ENCODE data around the gene INTS11. TPM values are rescaled to one million over a fixed set of nuclear protein-coding genes. Genes with fewer than 3 reads are reported as not detected.

Gene INTS11
- polyA plus RNA-seq, 4 donors: 93.1 to 177 (median 108) TPM

GRCh38 chr1:1358433-1359271 lies 34.2 kb upstream of the INTS11 start, which contains the start of gene MXRA8:
Gene MXRA8 (minus strand): TSS chr1:1358555. CDS start chr1:1358504, 51 bp downstream.
- DNase-seq (ENCODE audit: low read depth in 4 of 4, low spot score in 3 of 4): peak in 1 of 4 donors; percentile 63

- no peak for DNase-seq (ENCODE audit: low read depth in 4 of 4, low spot score in 3 of 4)
Measured at GRCh38 chr1:1357871-1358432, 33.5 kb upstream of the INTS11 start.

GRCh38 chr1:1356796-1357401 lies 32.4 kb upstream of the INTS11 start:
- DNase-seq (ENCODE audit: low read depth in 4 of 4, low spot score in 3 of 4): no peak

DNA sequence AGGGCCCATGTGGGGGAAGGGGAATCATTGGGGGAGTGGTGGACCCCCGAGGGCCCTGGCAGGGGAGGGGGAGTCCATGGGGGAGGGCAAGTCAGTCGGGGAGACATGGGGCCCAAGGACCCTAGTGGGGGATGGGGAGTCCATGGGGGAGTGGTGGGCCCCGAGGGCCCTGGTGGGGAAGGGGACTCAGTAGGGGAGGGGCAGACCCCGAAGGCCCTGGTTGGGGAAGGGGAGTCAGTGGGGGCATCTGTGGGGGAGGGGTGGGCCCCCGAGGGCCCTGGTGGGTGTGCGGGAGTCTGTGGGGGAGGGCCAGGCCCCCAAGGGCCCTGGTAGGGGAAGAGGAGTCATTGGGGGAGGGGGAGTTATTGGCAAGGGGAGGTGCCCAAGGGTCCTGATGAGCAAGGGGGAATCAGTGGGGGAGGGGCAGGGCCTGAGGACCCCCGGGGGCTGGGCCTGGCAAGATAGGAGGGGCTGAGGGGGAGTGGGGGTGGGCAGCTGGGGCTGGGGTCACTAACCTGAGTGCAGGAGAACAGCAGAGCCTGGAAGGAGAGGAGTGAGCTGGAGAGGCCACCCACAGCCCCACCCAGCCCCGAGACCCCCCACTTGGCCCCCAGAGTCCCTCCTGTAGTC lies 31.8 kb upstream of the INTS11 start:
- DNase-seq (ENCODE audit: low read depth in 4 of 4, low spot score in 3 of 4): no peak

DNA sequence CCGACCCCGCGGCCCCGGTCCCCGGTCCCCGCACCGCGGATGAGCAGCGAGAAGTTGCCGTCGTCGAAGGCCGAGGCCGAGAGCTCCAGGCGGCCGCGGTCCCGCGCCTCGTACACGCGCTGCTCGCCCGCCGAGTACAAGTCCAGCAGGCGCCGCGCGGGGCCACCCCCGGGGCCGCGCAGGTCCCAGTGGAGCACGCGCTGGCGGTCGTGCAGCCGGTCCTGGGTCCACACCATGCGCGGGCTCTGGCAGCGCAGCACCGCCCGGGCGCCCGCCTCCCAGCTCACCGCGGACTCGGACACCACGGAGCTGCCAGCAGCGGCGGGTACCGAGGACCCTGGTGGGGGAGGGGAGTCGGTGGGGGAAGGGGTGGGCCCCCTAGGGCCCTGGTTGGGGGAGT lies 31.0 kb upstream of the INTS11 start:
- no peak for DNase-seq (ENCODE audit: low read depth in 4 of 4, low spot score in 3 of 4)

DNA sequence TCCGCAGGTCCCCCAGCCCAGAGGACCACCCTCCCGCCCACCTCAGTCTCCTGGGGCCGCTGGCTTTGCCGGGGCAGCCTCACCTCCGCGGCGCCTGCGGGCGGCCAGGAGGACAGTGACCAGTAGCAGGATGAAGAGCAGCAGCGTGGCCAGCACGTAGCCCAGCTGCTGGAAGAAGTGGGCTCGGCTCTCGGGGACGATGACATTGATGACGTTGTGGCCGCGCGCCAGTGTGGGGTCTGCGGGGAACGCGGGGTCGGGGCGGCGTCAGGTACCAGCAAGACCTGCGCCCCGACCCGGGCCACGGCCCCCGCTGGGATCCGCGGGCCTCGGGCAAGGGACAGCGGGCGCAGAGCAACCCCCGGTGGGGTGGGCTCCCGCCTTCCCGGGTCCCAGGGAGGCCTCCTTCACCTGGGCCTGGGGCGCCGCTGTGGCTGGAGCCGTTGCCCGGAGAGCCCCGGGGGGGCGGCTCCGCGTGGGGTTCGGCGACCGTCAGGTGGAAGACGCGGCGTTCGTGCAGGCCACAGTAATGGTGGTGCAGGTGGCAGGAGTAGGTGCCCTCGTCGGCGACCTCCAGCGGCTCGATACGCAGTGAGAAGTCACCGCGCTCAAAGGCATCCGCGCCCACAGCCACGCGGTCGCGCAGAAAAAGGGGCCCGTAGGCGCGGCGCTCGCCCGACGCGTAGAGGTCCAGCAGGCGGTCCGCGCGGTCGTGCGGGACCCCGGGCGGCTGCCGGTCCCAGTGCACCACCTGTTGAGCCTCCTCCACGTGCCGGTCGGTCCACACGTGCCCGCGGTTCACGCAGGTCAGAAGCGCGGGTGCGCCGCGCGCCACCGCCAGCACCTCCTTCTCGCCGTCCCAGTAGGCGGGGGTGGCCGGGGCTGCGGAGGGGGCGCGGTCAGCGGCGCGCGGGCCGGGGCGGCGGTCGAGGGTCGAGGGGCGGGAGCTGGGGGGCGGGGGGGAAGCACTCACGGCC lies 30.1 kb upstream of the INTS11 start:
- no peak for DNase-seq (ENCODE audit: low read depth in 4 of 4, low spot score in 3 of 4)

DNA sequence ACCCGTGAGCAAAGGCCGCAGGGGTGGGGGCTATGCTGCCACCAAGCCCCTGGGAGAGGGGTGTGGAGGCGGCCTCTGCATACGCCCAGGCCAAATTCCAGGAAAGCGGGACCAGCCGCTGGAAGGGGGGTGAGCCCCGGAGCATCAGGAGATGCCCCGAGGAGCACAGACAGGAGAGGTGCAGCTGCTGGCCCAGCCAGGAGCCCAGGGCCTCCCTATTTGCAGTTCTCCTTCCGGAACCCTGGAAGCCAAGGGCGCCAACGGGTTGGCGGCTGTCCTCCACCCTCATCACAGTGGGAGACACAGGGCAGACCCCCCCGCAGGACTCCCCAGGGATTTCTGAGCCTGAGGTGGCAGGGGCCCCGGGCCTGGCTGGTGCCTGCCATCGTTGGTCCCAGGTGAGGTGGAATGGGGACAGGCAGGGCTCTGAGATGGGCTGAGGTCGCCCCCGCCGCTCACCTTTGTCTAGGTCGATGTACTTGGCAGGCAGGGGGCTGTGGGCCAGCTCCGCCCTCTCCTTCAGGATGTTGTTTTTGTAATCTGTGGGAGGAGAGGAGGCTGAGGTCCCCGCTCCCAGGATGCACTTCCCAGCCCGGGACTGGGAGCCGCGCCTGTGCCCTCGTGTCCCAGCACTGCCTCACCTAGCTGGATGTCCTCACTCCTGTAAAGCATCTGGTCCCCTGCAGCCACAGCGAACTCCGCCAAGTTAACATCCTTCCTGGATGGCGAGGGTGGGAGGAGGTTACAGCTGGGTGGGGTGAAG lies 29.1 kb upstream of the INTS11 start:
- DNase-seq (ENCODE audit: low read depth in 4 of 4, low spot score in 3 of 4): no peak

DNA sequence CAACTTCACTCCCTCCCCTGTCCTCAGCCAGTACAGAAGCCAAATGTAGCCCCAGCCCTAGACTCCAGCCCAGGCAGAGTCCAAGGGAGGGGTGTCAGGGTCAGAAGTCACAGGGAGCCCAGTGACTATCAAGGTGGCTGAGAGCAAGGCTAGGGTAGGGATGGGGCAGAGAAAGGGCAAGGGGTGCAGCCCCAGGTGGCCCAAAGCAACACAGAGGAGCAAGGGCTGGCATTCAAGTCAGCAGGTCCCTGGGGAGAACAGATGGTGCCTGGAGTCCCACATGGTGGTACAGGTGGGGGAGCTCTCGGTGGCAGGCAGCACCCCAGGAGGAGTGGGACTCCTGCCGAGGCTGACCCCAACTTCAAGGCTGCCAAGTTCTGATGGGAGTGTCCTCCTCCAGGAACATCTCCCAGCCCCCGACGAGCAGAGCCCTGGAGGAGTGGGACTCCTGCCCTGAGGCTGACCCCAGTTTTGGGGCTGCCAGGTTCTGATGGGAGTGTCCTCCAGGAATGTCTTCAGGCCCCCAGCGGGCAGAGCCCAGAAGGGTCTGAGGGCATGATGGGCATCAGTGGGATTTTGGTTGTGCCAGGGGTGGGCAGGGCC lies 28.4 kb upstream of the INTS11 start:
- no peak for DNase-seq (ENCODE audit: low read depth in 4 of 4, low spot score in 3 of 4)

- no peak for DNase-seq (ENCODE audit: low read depth in 4 of 4, low spot score in 3 of 4)
Measured at GRCh38 chr1:1351511-1352427, 27.3 kb upstream of the INTS11 start.

GRCh38 chr1:1349256-1350012 lies 25.0 kb upstream of the INTS11 start, which contains the start of gene DVL1:
Gene DVL1 (minus strand): TSS chr1:1349418. CDS start chr1:1349065, 353 bp downstream.
- DNase-seq (ENCODE audit: low read depth in 4 of 4, low spot score in 3 of 4): peak in 1 of 4 donors; percentile 70

DNA sequence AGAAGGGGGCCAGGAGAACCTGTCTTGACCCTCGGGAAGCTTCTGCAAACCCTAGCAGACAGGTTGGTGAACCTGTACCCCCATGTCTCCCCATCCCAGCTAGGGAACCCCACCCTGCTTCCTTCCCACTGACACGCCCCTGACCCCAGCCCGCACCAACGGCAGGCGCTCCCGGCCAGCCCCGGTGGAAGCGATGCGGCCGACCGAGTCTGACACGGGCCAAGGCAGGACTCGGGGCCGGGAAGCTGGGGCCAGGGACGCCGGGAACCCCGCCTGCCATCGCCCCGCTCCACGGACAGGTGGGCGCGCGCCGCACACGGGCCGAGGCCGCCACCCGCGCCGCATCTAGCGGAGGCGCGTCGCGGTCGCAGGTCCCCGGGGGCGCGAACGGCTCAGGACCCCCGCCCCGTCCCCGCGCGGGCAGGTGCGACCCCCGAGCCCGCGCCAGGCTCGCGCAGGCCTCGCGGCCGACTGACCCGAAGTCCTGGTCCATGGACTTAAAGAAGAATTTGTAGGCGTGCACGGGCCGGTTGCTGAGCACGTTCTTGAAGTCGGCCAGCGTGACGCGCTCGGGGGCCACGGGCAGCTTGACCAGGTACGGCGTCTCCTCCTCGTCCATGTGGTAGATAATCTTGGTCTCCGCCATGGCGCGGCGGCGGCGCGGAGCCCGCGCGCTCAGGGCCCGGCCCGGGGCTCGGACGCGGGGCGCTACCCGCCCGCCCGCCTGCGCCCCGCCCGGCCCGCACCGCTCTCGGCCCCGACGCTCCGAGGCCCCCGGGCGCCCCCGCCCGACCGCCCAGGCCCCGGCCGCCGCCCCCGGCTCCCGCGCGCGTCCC lies 24.2 kb upstream of the INTS11 start:
- DNase-seq (ENCODE audit: low read depth in 4 of 4, low spot score in 3 of 4): no peak

DNA sequence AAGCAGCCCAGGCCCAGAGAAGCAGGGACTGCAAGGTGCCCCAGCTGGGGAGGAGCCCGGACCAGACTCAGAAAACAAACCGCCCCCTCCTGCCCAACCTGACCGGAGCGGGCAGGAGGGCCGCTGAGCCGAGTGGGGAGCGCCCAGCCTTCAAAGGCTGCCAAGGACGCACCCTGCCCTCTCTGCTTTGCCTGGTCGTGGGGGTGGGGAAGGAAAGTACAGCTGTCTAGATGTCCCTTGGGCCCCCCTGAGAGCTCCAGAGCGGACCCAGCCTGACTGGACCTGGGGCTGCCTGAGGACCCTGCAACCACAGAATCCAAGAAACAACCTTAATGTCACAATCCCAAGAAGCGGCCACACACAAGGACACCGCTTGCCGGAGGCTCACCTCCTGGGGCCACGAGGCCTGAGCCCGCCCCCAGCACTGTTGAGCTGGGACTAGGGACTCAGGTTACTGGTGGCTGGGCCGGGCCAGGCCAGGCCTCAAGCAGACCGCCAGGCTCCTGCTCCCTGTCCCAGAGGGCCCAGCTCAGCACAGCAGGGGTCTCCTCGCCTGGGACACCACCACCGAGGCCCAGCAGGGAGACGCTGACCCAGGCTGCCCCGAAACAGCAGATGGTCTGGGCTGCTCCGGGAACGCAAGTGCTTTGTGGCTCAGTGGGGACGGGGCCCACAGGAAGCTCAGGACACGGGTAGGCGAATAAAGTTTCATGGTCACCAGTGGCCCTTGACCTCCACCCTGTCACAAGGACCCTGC lies 23.4 kb upstream of the INTS11 start:
- DNase-seq (ENCODE audit: low read depth in 4 of 4, low spot score in 3 of 4): no peak

DNA sequence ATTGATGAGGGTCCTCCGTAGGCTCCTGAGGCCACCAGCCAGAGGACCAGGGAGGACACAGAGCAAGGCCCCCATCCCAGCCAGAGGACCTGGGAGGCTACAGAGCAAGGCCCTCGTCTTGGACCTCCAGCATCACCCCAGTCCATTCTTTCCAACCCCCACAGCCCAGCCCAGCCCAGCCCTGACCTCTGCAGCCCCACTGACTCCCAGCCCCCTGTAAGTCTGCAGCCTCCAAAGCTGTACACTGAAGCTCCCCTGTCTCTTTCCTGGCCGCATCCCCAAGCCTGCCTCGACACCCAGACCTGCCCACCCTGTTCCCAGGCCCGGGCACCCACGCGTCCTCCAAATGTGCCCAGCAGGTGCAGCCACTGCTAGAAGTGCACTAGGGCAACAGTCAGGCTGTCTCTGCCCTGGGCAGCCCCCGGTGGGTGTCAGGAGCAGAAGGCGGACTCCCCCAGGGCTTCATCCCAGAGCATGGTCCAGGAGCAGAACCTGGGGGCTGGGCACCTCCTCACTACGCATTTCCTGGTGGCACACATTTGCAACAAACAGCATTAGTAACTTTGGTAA lies 22.7 kb upstream of the INTS11 start:
- DNase-seq (ENCODE audit: low read depth in 4 of 4, low spot score in 3 of 4): no peak

GRCh38 chr1:1346501-1346890 lies 22.0 kb upstream of the INTS11 start:
- no peak for DNase-seq (ENCODE audit: low read depth in 4 of 4, low spot score in 3 of 4)

DNA sequence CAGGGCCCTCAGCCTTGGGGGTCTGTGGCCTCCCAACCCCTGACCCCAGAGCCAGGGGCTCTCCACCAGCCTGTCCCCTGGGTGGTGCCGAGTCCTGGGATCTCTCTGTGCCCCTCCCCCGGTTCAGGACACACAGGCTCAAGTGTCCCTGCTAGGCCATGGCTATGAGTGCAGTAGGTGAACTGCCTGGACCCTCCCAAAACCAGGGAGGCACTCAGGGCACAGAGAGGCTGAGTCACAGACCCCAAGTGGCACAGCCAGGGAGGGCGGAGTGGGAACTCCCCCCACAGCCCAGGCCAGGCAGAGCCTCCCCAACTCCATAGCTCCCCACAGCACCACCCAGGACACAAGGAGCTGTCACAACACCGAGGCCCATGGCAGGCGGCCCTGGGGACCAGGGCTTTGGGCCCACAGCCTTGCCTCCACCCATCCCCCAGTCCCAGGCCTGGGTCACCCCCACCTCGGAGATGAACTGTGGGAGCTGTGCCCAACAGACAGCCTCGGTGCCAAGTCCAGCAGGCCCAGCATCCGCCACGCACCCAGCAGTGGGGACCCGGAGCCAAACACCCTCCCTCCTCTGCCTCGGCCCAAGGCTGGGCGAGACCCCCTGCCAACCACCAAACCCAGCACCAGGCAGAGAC lies 21.5 kb upstream of the INTS11 start:
- no peak for DNase-seq (ENCODE audit: low read depth in 4 of 4, low spot score in 3 of 4)

Measured in left renal pelvis (tissue), 4 donors.